Measurements from ENCODE around the gene MMP21.

- no peak for TF ChIP-seq CTCF (IDR thresholded peaks at IDR 0.05)
- TF ChIP-seq POLR2A (IDR thresholded peaks at IDR 0.05), result no peak
Measured at GRCh38 chr10:125770844-125771243, 4.8 kb downstream of the MMP21 start.
